WTC11 (cell line): Measurements from ENCODE around the gene LHX4. TPM values are rescaled to one million over a fixed set of nuclear protein-coding genes. Genes with fewer than 3 reads are reported as not detected.

Source experiments
- ATAC-seq: fragments of 200-7000 bp; cut with Tn5 transposase; 2 replicates; pipeline ENCODE4 v1.10.0; 2021; ENCODE audit warnings: mild to moderate bottlenecking, moderate library complexity
- CTCF ChIA-PET: fragments of 300-600 bp; sonication (Branson Sonifier 250); formaldehyde crosslinking; loops from one replicate; lab custom pipeline; 2021; ENCODE audit warnings: antibody characterized with exemption; lab: Charles Lee
- POLR2A ChIA-PET: fragments of 350-600 bp; sonication (Branson Sonifier 250); formaldehyde crosslinking; loops from one replicate; lab custom pipeline; 2021; ENCODE audit warnings: antibody characterized with exemption; lab: Charles Lee
- DNase-seq: peaks from one replicate; pipeline ENCODE4 v3.0.0; 2021; ENCODE audit warnings: low spot score
- H3K27ac Mint-ChIP-seq: 2 replicates; pipeline ENCODE4 v1.8.0; 2021; ENCODE audit warnings: mixed read lengths
- H3K27me3 Mint-ChIP-seq: 2 replicates; pipeline ENCODE4 v1.8.0; 2021; ENCODE audit warnings: low read depth, mild to moderate bottlenecking, moderate library complexity, mixed read lengths
- H3K36me3 Mint-ChIP-seq: 2 replicates; pipeline ENCODE4 v1.8.0; 2021; ENCODE audit warnings: mixed read lengths
- H3K4me1 Mint-ChIP-seq: 2 replicates; pipeline ENCODE4 v1.8.0; 2022; ENCODE audit warnings: mixed read lengths
- H3K4me3 Mint-ChIP-seq: 2 replicates; pipeline ENCODE4 v1.8.0; 2021; ENCODE audit warnings: mild to moderate bottlenecking, moderate library complexity, mixed read lengths
- H3K9me3 Mint-ChIP-seq: 2 replicates; pipeline ENCODE4 v1.8.0; 2021; ENCODE audit warnings: mixed read lengths
- AFF4 ChIP-seq: sonication (generic); formaldehyde crosslinking; IDR thresholded peaks from 2 replicates; pipeline ENCODE4 v1.8.1; 2023; ENCODE audit warnings: mild to moderate bottlenecking, missing genetic modification reagents, borderline replicate concordance
- ATF3 ChIP-seq: sonication (generic); formaldehyde crosslinking; conservative IDR thresholded peaks from 2 replicates; pipeline ENCODE4 v1.8.1; 2022; ENCODE audit warnings: mild to moderate bottlenecking, missing genetic modification reagents
- CDX4 ChIP-seq: fragments of 250-450 bp; sonication (Bioruptor Pico); IDR thresholded peaks from 2 replicates; pipeline ENCODE4 v1.9.0; 2021; ENCODE audit warnings: moderate library complexity, mild to moderate bottlenecking, inconsistent platforms, borderline replicate concordance
- CREB1 ChIP-seq: sonication (generic); formaldehyde crosslinking; IDR thresholded peaks from 2 replicates; pipeline ENCODE4 v1.8.0; 2023; ENCODE audit warnings: mild to moderate bottlenecking, missing genetic modification reagents
- CREM ChIP-seq: sonication (generic); formaldehyde crosslinking; IDR thresholded peaks from 2 replicates; pipeline ENCODE4 v1.8.1; 2022; ENCODE audit warnings: mild to moderate bottlenecking, missing genetic modification reagents, moderate library complexity
- ELF4 ChIP-seq: sonication (generic); formaldehyde crosslinking; IDR thresholded peaks from 2 replicates; pipeline ENCODE4 v1.8.1; 2022; ENCODE audit warnings: low read depth, mild to moderate bottlenecking, moderate library complexity, missing genetic modification reagents
- FOXJ3 ChIP-seq: sonication (generic); formaldehyde crosslinking; IDR thresholded peaks from 2 replicates; pipeline ENCODE4 v1.9.0; 2021; ENCODE audit warnings: missing genetic modification reagents, mild to moderate bottlenecking, borderline replicate concordance
- FOXP4 ChIP-seq: sonication (generic); formaldehyde crosslinking; IDR thresholded peaks from 2 replicates; pipeline ENCODE4 v1.8.0; 2022; ENCODE audit warnings: mild to moderate bottlenecking, missing genetic modification reagents
- GTF2I ChIP-seq: fragments of 250-450 bp; sonication (Bioruptor Pico); conservative IDR thresholded peaks from 2 replicates; pipeline ENCODE4 v1.4.0; 2021; ENCODE audit warnings: mild to moderate bottlenecking
- HMGA2 ChIP-seq: fragments of 250-450 bp; sonication (Bioruptor Pico); IDR thresholded peaks from 2 replicates; pipeline ENCODE4 v1.4.0; 2021; ENCODE audit warnings: mild to moderate bottlenecking, moderate library complexity
- IRF2 ChIP-seq: sonication (generic); formaldehyde crosslinking; IDR thresholded peaks from 2 replicates; pipeline ENCODE4 v1.8.0; 2022; ENCODE audit warnings: low read depth, missing genetic modification reagents, borderline replicate concordance
- MAX ChIP-seq: sonication (generic); formaldehyde crosslinking; IDR thresholded peaks from 2 replicates; pipeline ENCODE4 v1.8.0; 2022; ENCODE audit warnings: mild to moderate bottlenecking, missing genetic modification reagents
- MXD4 ChIP-seq: fragments of 250-450 bp; sonication (Bioruptor Pico); IDR thresholded peaks from 2 replicates; pipeline ENCODE4 v1.8.0; 2021; ENCODE audit warnings: mild to moderate bottlenecking, moderate library complexity, borderline replicate concordance
- NFATC4 ChIP-seq: fragments of 250-450 bp; sonication (Bioruptor Pico); IDR thresholded peaks from 2 replicates; pipeline ENCODE4 v1.9.0; 2021; ENCODE audit warnings: mild to moderate bottlenecking
- NFYB ChIP-seq: sonication (generic); formaldehyde crosslinking; conservative IDR thresholded peaks from 2 replicates; pipeline ENCODE4 v1.8.0; 2022; ENCODE audit warnings: low read depth, missing genetic modification reagents
- NR3C1 ChIP-seq: sonication (generic); formaldehyde crosslinking; conservative IDR thresholded peaks from 2 replicates; pipeline ENCODE4 v1.8.1; 2023; ENCODE audit warnings: low read depth, mild to moderate bottlenecking, missing genetic modification reagents
- OVOL2 ChIP-seq: fragments of 250-450 bp; sonication (Bioruptor Pico); IDR thresholded peaks from 2 replicates; pipeline ENCODE4 v1.9.0; 2021; ENCODE audit warnings: mild to moderate bottlenecking, borderline replicate concordance
- PREB ChIP-seq: sonication (generic); formaldehyde crosslinking; IDR thresholded peaks from 2 replicates; pipeline ENCODE4 v1.8.1; 2022; ENCODE audit warnings: mild to moderate bottlenecking, missing genetic modification reagents, moderate library complexity, borderline replicate concordance
- TEAD1 ChIP-seq: sonication (generic); formaldehyde crosslinking; IDR thresholded peaks from 2 replicates; pipeline ENCODE4 v1.8.0; 2022; ENCODE audit warnings: mild to moderate bottlenecking, missing genetic modification reagents
- TP53 ChIP-seq: sonication (generic); formaldehyde crosslinking; IDR thresholded peaks from 2 replicates; pipeline ENCODE4 v1.8.1; 2023; ENCODE audit warnings: mild to moderate bottlenecking, missing genetic modification reagents
- ZNF219 ChIP-seq: sonication (generic); formaldehyde crosslinking; IDR thresholded peaks from 2 replicates; pipeline ENCODE4 v1.8.0; 2023; ENCODE audit warnings: missing genetic modification reagents, mild to moderate bottlenecking, borderline replicate concordance
- ZNF232 ChIP-seq: sonication (generic); formaldehyde crosslinking; IDR thresholded peaks from 2 replicates; pipeline ENCODE4 v1.8.0; 2022; ENCODE audit warnings: mild to moderate bottlenecking, missing genetic modification reagents
- ZNF263 ChIP-seq: sonication (generic); formaldehyde crosslinking; IDR thresholded peaks from 2 replicates; pipeline ENCODE4 v1.8.1; 2022; ENCODE audit warnings: low read depth, mild to moderate bottlenecking, moderate library complexity, missing genetic modification reagents
- ZNF317 ChIP-seq: sonication (generic); formaldehyde crosslinking; IDR thresholded peaks from 2 replicates; pipeline ENCODE4 v1.8.1; 2023; ENCODE audit warnings: low read depth, mild to moderate bottlenecking, moderate library complexity, missing genetic modification reagents, borderline replicate concordance
- ZNF416 ChIP-seq: fragments of 250-450 bp; sonication (Bioruptor Pico); IDR thresholded peaks from 2 replicates; pipeline ENCODE4 v1.9.0; 2021; ENCODE audit warnings: mild to moderate bottlenecking, inconsistent platforms
- ZNF423 ChIP-seq: fragments of 250-450 bp; sonication (Bioruptor Pico); IDR thresholded peaks from 2 replicates; pipeline ENCODE4 v2.1.2; 2022; ENCODE audit warnings: mild to moderate bottlenecking, moderate library complexity
- total RNA-seq: library from RNA; stranded (reverse); gene quantifications from 3 replicates; pipeline ENCODE4 v1.2.3, GENCODE V29; 2021

LHX4 gene
- total RNA-seq, 1 experiment from 2014 or later: 19.2 TPM

GRCh38 chr1:180230791-180231505 is 884 bp downstream of the LHX4 start (continued):
- TF ChIP-seq TP53 (CRISPR knock-in tag): peak; percentile 23; the same call in 1 of the 2 replicates
- TF ChIP-seq TEAD1 (CRISPR knock-in tag): peak; percentile 86; the same call in 1 of the 2 replicates
- TF ChIP-seq ZNF423 (CRISPR knock-in tag): peak; percentile 88
- TF ChIP-seq ZNF416 (CRISPR knock-in tag): no peak
- TF ChIP-seq FOXP4 (CRISPR knock-in tag): 0 out of 2 replicates have a peak, but pooled peaks have one; percentile 20
- TF ChIP-seq MXD4 (CRISPR knock-in tag): no peak
- no peak; the same call in 1 of the 2 replicates for TF ChIP-seq MAX (CRISPR knock-in tag)

GRCh38 chr1:180231506-180231921 is 1.4 kb downstream of the LHX4 start:
- POLR2A ChIA-PET: no interaction called here

GRCh38 chr1:180231936-180232335 is 1.9 kb downstream of the LHX4 start:
- POLR2A ChIA-PET: no interaction called here
- Mint-ChIP-seq H3K27ac (peak overlapping the region; percentile 41; the same call in 1 of the 2 replicates), H3K36me3 (no peaks in the 10 kb centered on the region), H3K4me3 (peak overlapping the region; percentile 82), H3K27me3 (peaks cover 88% of the 10 kb centered on the region), H3K9me3 (no peaks in the 10 kb centered on the region), H3K4me1 (peaks cover 49% of the 10 kb centered on the region)
- ATAC-seq (no peak), DNase-seq (no peak)
- CTCF ChIA-PET: interaction anchor here (0.7 to 4.3 kb wide), 18 partner anchors 8 to 184 kb away, joined by 3 to 34 read pairs (median 4); no protein-coding TSS in a partner anchor
- TF ChIP-seq ZNF232 (CRISPR knock-in tag) (no peak), NFATC4 (no peak), NR3C1 (CRISPR knock-in tag) (no peak), CDX4 (CRISPR knock-in tag) (no peak), CREB1 (CRISPR knock-in tag) (no peak), ATF3 (CRISPR knock-in tag) (no peak), NFYB (no peak), ZNF416 (CRISPR knock-in tag) (no peak), HMGA2 (CRISPR knock-in tag) (no peak), ZNF219 (CRISPR knock-in tag) (no peak), FOXJ3 (CRISPR knock-in tag) (no peak), IRF2 (CRISPR knock-in tag) (no peak), ZNF263 (CRISPR knock-in tag) (no peak), OVOL2 (CRISPR knock-in tag) (no peak), ZNF317 (CRISPR knock-in tag) (no peak), PREB (CRISPR knock-in tag) (no peak), GTF2I (CRISPR knock-in tag) (no peak), AFF4 (CRISPR knock-in tag) (no peak), CREM (CRISPR knock-in tag) (no peak)

More at GRCh38 chr1:180231506-180231921, 1.4 kb downstream of the LHX4 start:
- no peaks in the 10 kb centered on the region for H3K36me3 Mint-ChIP-seq
- H3K4me1 Mint-ChIP-seq: peaks cover 45% of the 10 kb centered on the region
- TF ChIP-seq ELF4 (CRISPR knock-in tag) (no peak), ZNF423 (CRISPR knock-in tag) (peak; percentile 76)
- TF ChIP-seq, all 79 proteins: peak for 1
- peaks cover 88% of the 10 kb centered on the region for H3K27me3 Mint-ChIP-seq
- CTCF ChIA-PET: interaction anchor here (0.7 to 4.3 kb wide), 19 partner anchors 8 to 184 kb away, joined by 3 to 34 read pairs (median 4); no protein-coding TSS in a partner anchor
- H3K9me3 Mint-ChIP-seq: no peaks in the 10 kb centered on the region
- H3K27ac Mint-ChIP-seq: peak overlapping the region; percentile 41; the same call in 1 of the 2 replicates
- H3K4me3 Mint-ChIP-seq: peak overlapping the region; percentile 82
- peak; percentile 8 for ATAC-seq
- peak; percentile 70 for DNase-seq
